Endothelial cell of umbilical vein (primary cell): ENCODE results near the gene PGGT1B. TPM values are rescaled to one million over a fixed set of nuclear protein-coding genes. Genes with fewer than 3 reads are reported as not detected.

ENCODE experiments used
- BruUV-seq: library from RNA; stranded (reverse); fragments of 400-500 nt; replicated peaks from 2 replicates; lab custom pipeline; 2021; lab: Mats Ljungman, UMichigan
- CTCF ChIA-PET: fragments of 300-600, 350-600 bp; sonication (Branson Sonifier 250); formaldehyde crosslinking; loops from one replicate; lab custom pipeline; 2021; ENCODE audit warnings: antibody characterized with exemption, inconsistent platforms; lab: Charles Lee
- POLR2A ChIA-PET: fragments of 300-600, 350-600 bp; sonication (Branson Sonifier 250); formaldehyde crosslinking; loops from one replicate; lab custom pipeline; 2021; ENCODE audit warnings: antibody characterized with exemption, inconsistent platforms; lab: Charles Lee
- DNase-seq: peaks from one replicate; pipeline ENCODE4 v3.0.0-alpha.2; 2011; ENCODE audit warnings: low read depth, low spot score
- FAIRE-seq: peaks from 2 replicates; lab custom pipeline; 2011; peaks lifted over from hg19 to GRCh38; lab: Jason Lieb, UNC
- H2AFZ ChIP-seq: 2 replicates; pipeline ENCODE4 v1.6.0; 2012; ENCODE audit warnings: low read depth, low read length, control low read depth, inconsistent platforms
- H3K27ac ChIP-seq: 2 replicates; pipeline ENCODE4 v1.5.1; 2011; ENCODE audit warnings: low read depth, mild to moderate bottlenecking, control low read depth, low read length, moderate library complexity; ENCODE audit not compliant: insufficient read depth
- H3K27me3 ChIP-seq, 2 experiments: 2 replicates each; pipeline versions ENCODE4 v1.6.0 to v1.6.1; 2011; ENCODE audit warnings: low read length in 2 of 2, mixed read lengths in 1 of 2; ENCODE audit not compliant: control insufficient read depth in 2 of 2, insufficient read depth in 2 of 2
- H3K36me3 ChIP-seq, 2 experiments: 2 replicates in 1 of 2; 3 replicates in 1 of 2; pipeline ENCODE4 v1.5.1; 2011; ENCODE audit warnings: low read length in 2 of 2, mild to moderate bottlenecking in 1 of 2, moderate library complexity in 1 of 2; ENCODE audit not compliant: control insufficient read depth in 2 of 2, insufficient read depth in 2 of 2; ENCODE audit errors: extremely low read depth in 1 of 2
- H3K4me1 ChIP-seq: 3 replicates; pipeline ENCODE4 v1.5.1; 2011; ENCODE audit warnings: mild to moderate bottlenecking, low read length; ENCODE audit not compliant: control insufficient read depth, insufficient read depth; ENCODE audit errors: extremely low read depth
- H3K4me2 ChIP-seq: 2 replicates; pipeline ENCODE4 v1.6.1; 2011; ENCODE audit warnings: low read length, control low read depth, mixed read lengths; ENCODE audit not compliant: insufficient read depth
- H3K4me3 ChIP-seq, 3 experiments: fragments of 200-600 bp in 1 of 3; sonication (generic), shearing (Covaris generic) in 1 of 3; replicated peaks in 1 of 3; 2 replicates each; pipeline ENCODE4 v1.5.1; 2011 to 2016; ENCODE audit warnings: control low read depth in 3 of 3, low read length in 3 of 3, mild to moderate bottlenecking in 2 of 3, inconsistent platforms in 1 of 3, low read depth in 1 of 3, moderate library complexity in 1 of 3; ENCODE audit not compliant: insufficient read depth in 1 of 3
- H3K79me2 ChIP-seq: 2 replicates; pipeline ENCODE4 v1.6.0; 2012; ENCODE audit warnings: low read length, inconsistent platforms; ENCODE audit not compliant: control insufficient read depth, insufficient read depth
- H3K9ac ChIP-seq: replicated peaks from 2 replicates; pipeline ENCODE3; 2011; ENCODE audit warnings: low read length, control low read depth; ENCODE audit not compliant: insufficient read depth; ENCODE audit errors: extremely low read depth
- H3K9me1 ChIP-seq: replicated peaks from 3 replicates; pipeline ENCODE4 v1.6.0; 2011; ENCODE audit warnings: mild to moderate bottlenecking, low read length; ENCODE audit not compliant: control insufficient read depth, insufficient read depth; ENCODE audit errors: extremely low read depth
- H3K9me3 ChIP-seq: replicated peaks from 2 replicates; pipeline ENCODE4 v1.5.1; 2012; ENCODE audit warnings: low read length, inconsistent platforms; ENCODE audit not compliant: control insufficient read depth, insufficient read depth
- H4K20me1 ChIP-seq: replicated peaks from 2 replicates; pipeline ENCODE3; 2011; ENCODE audit warnings: mild to moderate bottlenecking, low read length; ENCODE audit not compliant: control insufficient read depth, insufficient read depth; ENCODE audit errors: extremely low read depth
- CTCF ChIP-seq, 2 donors: IDR thresholded peaks; 1 replicate in 1 of 2; 2 replicates in 1 of 2; pipeline ENCODE4 v1.5.1; 2011; ENCODE audit warnings: low read length in 2 of 2, mild to moderate bottlenecking in 2 of 2, moderate library complexity in 2 of 2, control low read depth in 1 of 2, inconsistent platforms in 1 of 2, low read depth in 1 of 2; ENCODE audit not compliant: insufficient read depth in 1 of 2; ENCODE audit errors: extremely low read depth in 1 of 2
- EZH2 ChIP-seq: IDR thresholded peaks from 2 replicates; pipeline ENCODE4 v1.6.1; 2012; ENCODE audit warnings: borderline replicate concordance, low read depth, mild to moderate bottlenecking, moderate library complexity, low read length, inconsistent platforms; ENCODE audit not compliant: severe bottlenecking
- FOS ChIP-seq: IDR thresholded peaks from 2 replicates; pipeline ENCODE4 v1.6.1; 2011; ENCODE audit warnings: mild to moderate bottlenecking, low read length, moderate library complexity, borderline replicate concordance; ENCODE audit not compliant: insufficient read depth
- GATA2 ChIP-seq: IDR thresholded peaks from 2 replicates; pipeline ENCODE4 v1.7.0; 2011; ENCODE audit warnings: low read depth, mild to moderate bottlenecking, moderate library complexity, mixed read lengths, low read length; ENCODE audit not compliant: insufficient read length, insufficient read depth
- JUN ChIP-seq: IDR thresholded peaks from 2 replicates; pipeline ENCODE4 v1.6.1; 2011; ENCODE audit warnings: borderline replicate concordance, low read depth; ENCODE audit not compliant: insufficient read length, insufficient read depth
- MYC ChIP-seq: IDR thresholded peaks from one replicate; pipeline ENCODE4 v1.6.1; 2011; ENCODE audit warnings: mild to moderate bottlenecking, low read depth, low read length
- POLR2A ChIP-seq: IDR thresholded peaks from 2 replicates; pipeline ENCODE4 v1.6.1; 2012; ENCODE audit warnings: low read depth, mild to moderate bottlenecking, control low read depth, low read length
- POLR2AphosphoS5 ChIP-seq: IDR thresholded peaks from 2 replicates; pipeline ENCODE4 v1.6.1; 2012; ENCODE audit warnings: low read depth, mild to moderate bottlenecking, control low read depth, low read length, moderate library complexity; ENCODE audit not compliant: insufficient read depth
- dilution Hi-C: fragments of 300-500 bp; cut with MboI; formaldehyde crosslinking; loops from one replicate; pipeline ENCODE4 v1.15.0; 2019; ENCODE audit warnings: low sequenced_read_pairs; ENCODE audit not compliant: extremely low pct_ligation_motif_present
- intact Hi-C: fragments of 100-400 bp; cut with micrococcal nuclease; formaldehyde crosslinking; loops from one replicate; pipeline ENCODE4 v1.10.0; 2022
- polyA plus RNA-seq, 4 experiments: library from polyadenylated mRNA; depleted of rRNA in 3 of 4; stranded (reverse) in 3 of 4; unstranded in 1 of 4; fragments of >200 nt; gene quantifications; 2 replicates each; pipeline versions ENCODE4 v1.2.1 to v1.2.3, GENCODE V29; 2011 to 2012; ENCODE audit warnings: missing spikeins in 1 of 4
- total RNA-seq: library from RNA; stranded (reverse); gene quantifications from 2 replicates; pipeline ENCODE4 v1.2.3, GENCODE V29; 2021
- TF ChIP-seq, protein P1 (sequence below): IDR thresholded peaks from 2 replicates; pipeline ENCODE4 v1.6.1; 2011; ENCODE audit not compliant: insufficient read depth, insufficient read length

The PGGT1B gene
- total and polyA plus RNA-seq, 2 donors (not counting 3 experiments of a cell fraction or from before 2014, with no cell fraction given) = 2.6 to 42.3 TPM

GRCh38 chr5:115241881-115242642 is 20.6 kb downstream of the PGGT1B start:
- Histone ChIP-seq H3K27me3 (no peaks in the 10 kb centered on the region), H3K9ac (no peak overlapping the region), H3K4me3 (no peak overlapping the region), H3K36me3 (peaks cover 0 to 9% of the 10 kb centered on the region in 2 experiments), H3K9me3 (no peaks in the 10 kb centered on the region), H3K79me2 (peaks cover 25% of the 10 kb centered on the region), H3K4me2 (no peak overlapping the region), H3K9me1 (no peaks in the 10 kb centered on the region), H2AFZ (no peak overlapping the region), H4K20me1 (no peaks in the 10 kb centered on the region), H3K4me1 (no peaks in the 10 kb centered on the region), H3K27ac (no peak overlapping the region)
- no peak for TF ChIP-seq GATA2
- TF ChIP-seq CTCF (IDR thresholded peaks at IDR 0.05; ENCODE audit: extremely low read depth in 1 of 2, insufficient read depth in 1 of 2, low read depth in 1 of 2, low read length in 2 of 2) = no peak
- TF ChIP-seq EZH2 = no peak
- no peak for TF ChIP-seq MYC
- no peak for TF ChIP-seq FOS
- TF ChIP-seq POLR2A = no peak
- TF ChIP-seq JUN = no peak
- TF ChIP-seq, protein P1, sequence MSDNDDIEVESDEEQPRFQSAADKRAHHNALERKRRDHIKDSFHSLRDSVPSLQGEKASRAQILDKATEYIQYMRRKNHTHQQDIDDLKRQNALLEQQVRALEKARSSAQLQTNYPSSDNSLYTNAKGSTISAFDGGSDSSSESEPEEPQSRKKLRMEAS = no peak
- no peak for TF ChIP-seq POLR2AphosphoS5
- dilution Hi-C loops (no loop called here), intact Hi-C loops (loop anchor here (10.0 kb wide), 1 partner anchor 1137 kb away; no protein-coding TSS in a partner anchor)
- FAIRE-seq (no peak), DNase-seq (no peak)
- ChIA-PET POLR2A (no interaction called here), CTCF (interaction anchor here (1.2 kb wide), 1 partner anchor 72 kb away, joined by 3 read pairs; the partner anchor contains the start of gene TRIM36)
- no TSS peak for BruUV-seq
